Gastrocnemius medialis (tissue), 4 donors: ENCODE measurements around the gene LBH. TPM values are rescaled to one million over a fixed set of nuclear protein-coding genes. Genes with fewer than 3 reads are reported as not detected.
A peak's percentile ranks its signal among the peaks of the same experiment; 100 is the strongest.
"Not testable (repeated sequence)": the region's sequence is repeated elsewhere in the genome, so short reads cannot be mapped to it uniquely, and the experiment has no call there.

Source experiments
- ATAC-seq, 2 donors: fragments of 150-250 bp; one replicate each; pipeline ENCODE4 v1.9.1; 2016
- DNase-seq, 2 donors: peaks; one replicate each; pipeline ENCODE4 v3.0.0-alpha.2; 2019
- H3K27ac ChIP-seq, 4 donors: fragments of 200-600 bp; sonication (generic); 1 replicate in 1 of 4; 2 replicates in 3 of 4; pipeline ENCODE4 v1.5.1; 2016 to 2018; ENCODE audit warnings: mild to moderate bottlenecking in 2 of 4, moderate library complexity in 1 of 4
- H3K27me3 ChIP-seq, 3 donors: fragments of 200-600 bp; sonication (generic) in 2 of 3; 1 replicate in 1 of 3; 2 replicates in 2 of 3; pipeline versions ENCODE4 v1.5.1 to v1.6.0; 2016 to 2019; ENCODE audit warnings: mild to moderate bottlenecking in 1 of 3, moderate library complexity in 1 of 3
- H3K36me3 ChIP-seq, 2 donors: fragments of 200-600 bp; sonication (generic) in 1 of 2; one replicate each; pipeline ENCODE4 v1.5.1; 2017 to 2018
- H3K4me1 ChIP-seq, 2 donors: fragments of 200-600 bp; sonication (generic) in 1 of 2; one replicate each; pipeline ENCODE4 v1.5.1; 2016 to 2017; ENCODE audit warnings: mild to moderate bottlenecking in 2 of 2
- H3K4me3 ChIP-seq, 4 donors: fragments of 200-600 bp; sonication (generic) in 3 of 4; 1 replicate in 1 of 4; 2 replicates in 3 of 4; pipeline ENCODE4 v1.5.1; 2016 to 2019; ENCODE audit warnings: mild to moderate bottlenecking in 2 of 4
- H3K9me3 ChIP-seq, 3 donors: fragments of 200-600 bp; sonication (generic) in 2 of 3; 1 replicate in 1 of 3; 2 replicates in 2 of 3; pipeline ENCODE4 v1.5.1; 2016 to 2019
- CTCF ChIP-seq, 5 experiments: fragments of 450-650 bp in 3 of 5; fragments of 200-600 bp in 2 of 5; sonication (generic) in 2 of 5; IDR thresholded peaks in 4 of 5; conservative IDR thresholded peaks in 1 of 5; 1 replicate in 4 of 5; 2 replicates in 1 of 5; pipeline ENCODE4 v1.5.1; 2016 to 2019; ENCODE audit warnings: antibody characterized with exemption in 5 of 5, mild to moderate bottlenecking in 3 of 5, moderate library complexity in 3 of 5
- POLR2A ChIP-seq, 2 donors: fragments of 450-650 bp; IDR thresholded peaks; one replicate each; pipeline ENCODE4 v1.6.1; 2017; ENCODE audit warnings: antibody characterized with exemption in 2 of 2, mild to moderate bottlenecking in 2 of 2, moderate library complexity in 2 of 2
- in situ Hi-C, 4 donors: fragments of 200-750 bp; cut with MboI; loops; one replicate each; pipeline versions ENCODE4 v1.15.0 to v1.8.0; 2017; ENCODE audit warnings: low sequenced_read_pairs in 4 of 4
- intact Hi-C: fragments of 100-400 bp; cut with DNase I; formaldehyde crosslinking; loops from one replicate; pipeline ENCODE4 v1.15.1; 2023; ENCODE audit warnings: low total_unique reads
- total RNA-seq, 4 donors: library from RNA; depleted of rRNA; stranded (reverse); fragments of >200 nt; gene quantifications; one replicate each; pipeline versions ENCODE4 v1.1.0 to v1.2.3, GENCODE V29; 2016

LBH gene
- total RNA-seq, 4 donors from 2014 or later, result 5.4 to 37.6 (median 12.5) TPM

DNA sequence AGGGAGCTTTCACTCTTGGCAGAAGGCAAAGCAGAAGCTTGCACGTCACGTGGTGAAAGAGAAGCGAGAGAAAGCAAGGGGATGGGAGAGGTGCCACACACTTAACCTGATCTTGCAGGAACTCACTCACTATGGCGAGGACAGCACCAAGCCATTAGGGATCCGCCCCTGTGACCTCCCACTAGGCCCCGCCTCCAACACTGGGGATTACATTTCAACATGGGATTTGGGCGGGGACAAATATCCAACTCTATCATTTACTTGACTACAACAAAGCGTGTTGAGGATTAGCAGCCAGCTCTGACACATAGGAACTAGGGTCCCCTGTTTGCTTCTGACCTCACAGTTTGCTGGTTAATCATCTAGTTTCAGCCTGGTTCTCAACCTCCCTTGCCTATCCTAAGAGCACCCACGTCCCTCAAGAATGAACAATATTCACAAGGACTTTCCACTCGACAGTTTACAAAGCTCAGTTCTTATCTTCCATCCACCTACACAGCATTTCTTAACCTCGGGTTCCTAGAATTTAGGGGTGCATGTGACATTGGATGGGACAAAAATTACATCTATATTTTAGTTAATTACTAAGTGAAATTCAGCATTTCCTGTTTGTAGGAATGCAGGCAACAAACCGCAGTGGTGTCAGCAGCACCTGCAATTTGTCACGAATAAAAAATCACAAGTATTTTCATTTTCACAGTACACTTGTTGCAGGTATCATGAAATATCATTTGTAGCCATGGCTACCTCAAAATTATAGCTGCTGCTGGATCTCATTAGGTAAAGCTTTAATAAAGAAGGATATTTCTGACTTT, 36.0 kb downstream of the LBH start:
- in situ Hi-C loops (no loop called here), intact Hi-C loops (no loop called here)
- H3K36me3 ChIP-seq, result no peaks in the 10 kb centered on the region
- H3K27ac ChIP-seq, result no peak overlapping the region
- H3K4me3 ChIP-seq, result no peak overlapping the region
- TF ChIP-seq CTCF (IDR thresholded peaks at IDR 0.05 in 4 of 5, conservative IDR thresholded peaks at IDR 0.05 in 1 of 5) (no peak), POLR2A (IDR thresholded peaks at IDR 0.05) (no peak)
- H3K9me3 ChIP-seq, result no peaks in the 10 kb centered on the region
- no peak for DNase-seq
- no peak for ATAC-seq
- H3K27me3 ChIP-seq, result no peaks in the 10 kb centered on the region
- H3K4me1 ChIP-seq, result no peaks in the 10 kb centered on the region

DNA sequence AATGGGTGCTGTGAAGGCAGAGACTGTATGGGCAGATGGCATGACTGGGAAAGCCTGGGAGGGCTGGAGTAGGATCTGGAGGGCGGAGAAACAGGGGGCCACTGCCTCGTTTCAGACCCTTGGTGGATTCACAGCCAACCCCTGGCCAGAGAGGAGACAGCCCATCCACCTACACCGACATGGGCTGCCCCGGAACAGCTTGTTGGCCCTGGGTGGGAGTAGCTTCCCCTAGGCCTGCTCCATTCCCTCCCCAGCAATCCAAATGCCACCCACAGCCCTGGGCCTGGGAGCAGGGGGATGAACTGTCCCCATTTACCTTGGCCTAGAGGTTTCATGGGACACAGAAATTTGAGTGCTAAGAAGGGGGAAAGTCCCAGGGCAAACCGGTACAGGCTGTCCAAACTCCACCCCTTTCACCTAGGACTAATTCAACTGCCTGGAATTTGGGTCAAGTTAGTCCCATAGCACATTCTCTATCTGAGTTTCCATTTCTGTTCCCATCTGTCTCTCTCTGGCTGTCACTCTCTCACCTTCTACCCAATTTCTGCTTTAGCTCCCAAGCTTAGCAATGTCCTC, 37.0 kb downstream of the LBH start:
- no peaks in the 10 kb centered on the region for H3K27me3 ChIP-seq
- no peak overlapping the region for H3K27ac ChIP-seq
- no peak overlapping the region for H3K4me3 ChIP-seq
- TF ChIP-seq CTCF (IDR thresholded peaks at IDR 0.05 in 4 of 5, conservative IDR thresholded peaks at IDR 0.05 in 1 of 5), result no peak
- H3K36me3 ChIP-seq, result no peaks in the 10 kb centered on the region
- no peaks in the 10 kb centered on the region for H3K4me1 ChIP-seq
- H3K9me3 ChIP-seq, result no peaks in the 10 kb centered on the region
- DNase-seq (no peak), ATAC-seq (no peak)
- intact Hi-C loops (no loop called here), in situ Hi-C loops (no loop called here)

GRCh38 chr2:30269114-30269770, 37.9 kb downstream of the LBH start:
- H3K36me3 ChIP-seq, DNase-seq, intact Hi-C loops, in situ Hi-C loops, H3K4me1 ChIP-seq, ATAC-seq, H3K27me3 ChIP-seq, H3K4me3 ChIP-seq, H3K9me3 ChIP-seq: not testable (repeated sequence)
- peak overlapping the region in 1 of 4 donors; percentile 9 for H3K27ac ChIP-seq

DNA sequence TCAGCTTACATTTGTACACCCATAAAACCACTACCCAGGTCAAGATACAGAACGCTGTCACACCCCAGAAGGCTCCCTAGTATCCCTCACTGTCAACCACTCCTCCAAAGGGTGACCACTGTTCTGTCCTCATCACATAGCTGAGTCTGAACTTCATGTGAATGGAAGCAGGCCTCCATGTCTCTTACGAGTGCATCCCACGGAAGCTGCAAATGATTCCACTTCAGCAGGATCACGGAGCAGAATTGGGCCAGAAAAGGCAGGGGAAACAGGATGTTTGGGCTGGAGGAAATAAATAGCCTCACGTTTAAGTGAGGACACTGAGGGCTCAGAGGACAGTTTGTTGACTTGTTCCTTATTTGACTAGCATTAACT, 38.4 kb downstream of the LBH start:
- in situ Hi-C loops (no loop called here), intact Hi-C loops (no loop called here)
- Histone ChIP-seq H3K4me3 (no peak overlapping the region), H3K36me3 (no peaks in the 10 kb centered on the region), H3K4me1 (no peaks in the 10 kb centered on the region), H3K27me3 (no peaks in the 10 kb centered on the region), H3K9me3 (no peaks in the 10 kb centered on the region), H3K27ac (peak overlapping the region in 1 of 4 donors; percentile 9)
- DNase-seq, result no peak
- no peak for ATAC-seq
- no peak for TF ChIP-seq CTCF (IDR thresholded peaks at IDR 0.05 in 4 of 5, conservative IDR thresholded peaks at IDR 0.05 in 1 of 5)
- no peak for TF ChIP-seq POLR2A (IDR thresholded peaks at IDR 0.05)

GRCh38 chr2:30270166-30270565, 38.8 kb downstream of the LBH start:
- ATAC-seq, result no peak
- H3K27ac ChIP-seq, result no peak overlapping the region
- no peak for DNase-seq
- no peaks in the 10 kb centered on the region for H3K4me1 ChIP-seq
- TF ChIP-seq POLR2A (IDR thresholded peaks at IDR 0.05) (no peak), CTCF (IDR thresholded peaks at IDR 0.05 in 4 of 5, conservative IDR thresholded peaks at IDR 0.05 in 1 of 5) (no peak)
- in situ Hi-C loops, result no loop called here
- H3K36me3 ChIP-seq, result no peaks in the 10 kb centered on the region
- intact Hi-C loops, result no loop called here
- H3K9me3 ChIP-seq, result no peaks in the 10 kb centered on the region
- no peaks in the 10 kb centered on the region for H3K27me3 ChIP-seq
- H3K4me3 ChIP-seq, result no peak overlapping the region
